LNCaP clone FGC (cell line): ENCODE measurements around the gene NUAK1.

Experiments
- DNase-seq: peaks from one replicate; pipeline ENCODE4 v3.0.0-alpha.2; 2011; ENCODE audit warnings: low read depth
- H3K4me3 ChIP-seq: 2 replicates; pipeline ENCODE4 v1.5.1; 2011; ENCODE audit warnings: mild to moderate bottlenecking, low read depth, low read length, control low read depth
- TF ChIP-seq, protein P1 (sequence below): IDR thresholded peaks from 2 replicates; pipeline ENCODE4 v1.5.1; 2012; ENCODE audit warnings: mild to moderate bottlenecking; ENCODE audit not compliant: control insufficient read depth, insufficient read depth; ENCODE audit errors: extremely low read depth

The NUAK1 gene

DNA sequence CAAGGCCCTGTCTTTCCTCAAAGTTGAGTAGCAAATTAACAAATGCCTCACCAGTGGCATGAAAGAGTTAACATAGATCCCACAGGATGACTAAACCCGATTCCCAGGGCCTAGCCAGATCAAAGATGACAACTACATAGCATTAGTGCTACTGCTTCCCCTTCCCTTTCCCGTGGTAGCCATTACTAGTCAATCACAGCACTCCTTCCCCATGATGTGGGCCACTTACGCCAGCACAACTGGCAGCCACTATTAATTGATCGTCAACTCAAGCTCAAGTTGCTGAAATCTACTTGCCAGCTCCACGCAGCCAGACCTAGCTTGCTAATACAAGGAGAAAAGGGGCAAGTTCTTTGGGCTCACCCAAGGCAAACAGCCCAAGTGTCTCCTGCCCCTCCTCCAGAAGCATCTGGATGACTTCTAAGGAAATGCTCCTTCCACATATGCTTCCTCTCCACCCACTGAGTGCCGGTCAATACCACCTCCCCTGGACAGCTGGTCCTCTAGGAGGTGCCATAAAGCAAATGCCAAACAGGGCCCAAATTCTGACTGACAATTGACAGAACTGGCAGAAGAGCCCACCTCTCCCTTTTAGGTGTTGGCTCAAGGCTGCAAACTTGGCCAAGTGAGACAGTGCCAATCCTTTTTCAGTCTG lies 72.6 kb downstream of the NUAK1 start:
- H3K4me3 ChIP-seq = no peak overlapping the region
- TF ChIP-seq, protein P1, sequence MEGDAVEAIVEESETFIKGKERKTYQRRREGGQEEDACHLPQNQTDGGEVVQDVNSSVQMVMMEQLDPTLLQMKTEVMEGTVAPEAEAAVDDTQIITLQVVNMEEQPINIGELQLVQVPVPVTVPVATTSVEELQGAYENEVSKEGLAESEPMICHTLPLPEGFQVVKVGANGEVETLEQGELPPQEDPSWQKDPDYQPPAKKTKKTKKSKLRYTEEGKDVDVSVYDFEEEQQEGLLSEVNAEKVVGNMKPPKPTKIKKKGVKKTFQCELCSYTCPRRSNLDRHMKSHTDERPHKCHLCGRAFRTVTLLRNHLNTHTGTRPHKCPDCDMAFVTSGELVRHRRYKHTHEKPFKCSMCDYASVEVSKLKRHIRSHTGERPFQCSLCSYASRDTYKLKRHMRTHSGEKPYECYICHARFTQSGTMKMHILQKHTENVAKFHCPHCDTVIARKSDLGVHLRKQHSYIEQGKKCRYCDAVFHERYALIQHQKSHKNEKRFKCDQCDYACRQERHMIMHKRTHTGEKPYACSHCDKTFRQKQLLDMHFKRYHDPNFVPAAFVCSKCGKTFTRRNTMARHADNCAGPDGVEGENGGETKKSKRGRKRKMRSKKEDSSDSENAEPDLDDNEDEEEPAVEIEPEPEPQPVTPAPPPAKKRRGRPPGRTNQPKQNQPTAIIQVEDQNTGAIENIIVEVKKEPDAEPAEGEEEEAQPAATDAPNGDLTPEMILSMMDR = no peak
- no peak for DNase-seq

DNA sequence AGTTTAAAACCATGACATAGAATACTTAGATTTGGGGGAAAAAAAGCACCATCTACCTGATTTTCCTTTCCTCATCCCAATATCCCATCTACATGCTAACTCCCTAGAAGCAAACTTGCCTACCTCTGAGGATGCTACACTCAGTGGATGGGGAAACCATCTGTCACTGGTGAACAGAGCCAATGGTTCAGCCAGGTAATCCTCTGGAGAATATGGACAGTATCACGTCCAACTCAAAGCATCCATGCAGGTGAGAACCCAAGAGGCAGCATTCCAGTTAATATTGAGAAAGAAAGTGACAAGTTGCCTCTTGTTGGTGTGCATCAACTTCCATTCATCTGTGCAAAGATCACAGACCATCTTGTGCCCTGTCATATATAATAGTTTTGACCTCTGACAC lies 73.2 kb downstream of the NUAK1 start:
- H3K4me3 ChIP-seq = no peak overlapping the region
- DNase-seq = no peak
- TF ChIP-seq, protein P1 = no peak

DNA sequence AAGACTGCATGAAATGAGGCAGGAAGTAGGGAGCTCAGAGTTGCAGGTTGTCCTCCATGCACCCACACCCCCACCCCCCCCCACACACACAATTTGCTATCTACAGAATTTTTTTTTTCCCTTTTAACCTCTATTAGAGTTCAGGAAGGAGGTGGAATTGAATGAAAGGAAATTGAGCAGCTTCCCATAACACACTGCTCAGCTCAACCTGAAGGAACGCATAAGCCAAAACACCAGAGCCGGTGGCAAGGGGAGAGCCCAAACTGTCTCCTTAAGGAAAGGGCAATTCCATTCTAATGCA lies 74.1 kb downstream of the NUAK1 start:
- no peak overlapping the region for H3K4me3 ChIP-seq
- DNase-seq = no peak
- TF ChIP-seq, protein P1 = no peak

DNA sequence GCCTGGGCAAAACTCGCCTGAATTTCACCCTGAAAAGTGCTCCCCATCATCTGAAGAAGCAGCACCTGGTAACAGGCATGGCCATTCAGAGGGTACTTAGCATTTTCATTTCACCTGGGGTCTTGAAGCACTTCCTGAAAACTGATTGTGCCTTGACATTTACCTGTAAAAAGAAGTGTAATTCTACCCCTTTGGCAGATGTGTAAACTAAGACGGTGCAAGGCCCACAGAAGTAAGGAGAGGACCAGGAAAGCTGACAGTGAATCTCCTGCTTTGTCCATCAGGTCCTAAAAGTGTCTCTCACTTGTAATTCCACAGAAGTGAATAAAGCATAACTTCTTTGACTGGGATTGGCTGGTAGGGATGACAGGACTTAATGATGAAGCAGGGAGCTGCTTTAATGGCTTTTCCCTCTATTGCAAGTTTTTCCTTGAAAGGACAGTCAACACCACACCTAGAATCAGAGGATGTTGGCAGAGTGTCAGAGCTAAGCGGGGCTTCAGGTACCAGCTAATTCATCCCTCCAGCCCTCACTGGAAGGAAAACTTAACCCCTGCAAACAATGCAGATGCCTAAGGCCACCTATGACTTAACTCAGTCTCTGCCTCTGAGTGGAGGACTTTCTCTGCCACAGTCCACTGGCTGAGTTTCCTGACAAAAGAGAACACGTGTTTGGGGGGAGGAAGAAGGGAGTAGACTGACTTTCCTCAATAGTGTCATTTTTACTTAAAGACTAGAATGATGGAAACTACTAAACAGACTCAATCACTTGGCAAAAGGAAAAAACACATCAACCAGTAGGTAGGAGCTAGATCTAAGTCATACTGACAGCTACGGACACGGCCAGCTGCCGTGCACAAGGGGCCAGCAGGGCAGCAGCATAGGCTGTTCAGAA lies 74.7 kb downstream of the NUAK1 start:
- TF ChIP-seq, protein P1 = no peak
- H3K4me3 ChIP-seq = no peak overlapping the region
- DNase-seq = no peak

DNA sequence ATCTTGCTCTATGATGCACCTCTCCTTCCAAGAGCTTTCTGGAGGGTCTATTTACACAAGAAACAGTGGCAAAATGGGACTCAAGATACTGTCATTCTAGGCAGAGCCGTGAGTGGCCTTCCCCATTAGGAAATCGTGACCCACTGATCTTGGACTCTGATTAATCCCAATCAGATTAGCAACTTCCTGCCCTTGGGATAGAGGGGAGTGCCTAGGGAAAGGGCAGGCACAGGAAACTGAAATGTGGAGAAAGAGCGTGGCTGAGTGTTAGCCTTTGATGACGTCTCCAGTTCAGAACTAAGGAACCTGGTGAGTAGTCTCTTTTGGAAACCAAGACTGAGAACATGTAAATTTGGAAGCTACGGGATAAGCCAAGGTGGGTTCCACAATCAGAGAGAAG lies 76.1 kb downstream of the NUAK1 start:
- DNase-seq = no peak
- TF ChIP-seq, protein P1 = no peak
- H3K4me3 ChIP-seq = no peak overlapping the region

DNA sequence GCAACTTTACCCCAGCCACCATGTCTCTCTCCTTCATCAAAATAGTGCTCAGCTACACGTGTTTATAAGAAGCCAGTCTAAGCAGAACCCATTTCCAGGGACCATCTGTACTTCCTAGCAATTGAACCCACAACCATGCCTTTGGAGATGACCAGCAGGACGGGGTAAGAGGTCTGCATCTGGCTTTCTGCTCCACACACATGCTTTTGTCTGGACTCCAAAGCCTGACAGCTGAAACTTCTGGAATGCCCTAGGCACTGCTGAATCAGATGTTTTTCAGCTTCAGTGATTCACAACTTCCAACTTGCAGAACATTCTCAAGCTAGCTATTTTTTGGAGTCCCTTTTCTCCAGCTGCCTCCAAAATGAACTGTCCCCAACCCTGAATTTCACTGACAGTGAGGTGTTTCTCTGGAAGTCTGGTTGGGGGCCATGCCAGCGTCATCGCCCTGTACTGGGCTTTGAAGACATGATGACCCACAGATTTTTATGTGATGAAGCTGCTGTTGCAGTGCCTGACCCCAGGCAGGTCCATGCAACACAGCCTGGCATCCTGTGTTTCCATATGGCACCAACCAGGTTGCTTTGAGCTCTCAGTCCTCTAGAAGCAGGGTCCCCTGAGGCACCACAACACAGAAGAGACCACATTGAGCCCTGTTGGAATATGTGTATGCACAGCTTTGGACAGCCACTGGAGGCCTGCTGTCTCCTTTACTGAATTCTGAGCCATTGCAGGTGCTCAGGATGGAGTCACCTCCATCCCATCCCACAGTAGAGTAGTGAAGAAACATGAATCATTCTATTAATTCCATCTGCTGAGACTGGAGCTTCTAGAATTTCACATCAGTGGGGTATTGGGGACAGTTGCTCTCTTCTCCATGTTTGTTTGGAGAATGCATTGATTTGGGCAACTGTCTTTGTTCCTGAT lies 80.2 kb downstream of the NUAK1 start:
- TF ChIP-seq, protein P1 = no peak
- DNase-seq = no peak
- H3K4me3 ChIP-seq = no peak overlapping the region
